Cardiac muscle cell (in vitro differentiated cells and primary cell): Measurements from ENCODE around the gene VWC2L. TPM values are rescaled to one million over a fixed set of nuclear protein-coding genes. Genes with fewer than 3 reads are reported as not detected.
A peak's percentile ranks its signal among the peaks of the same experiment; 100 is the strongest.

Experiments used
- DNase-seq, 2 donors: peaks; one replicate each; pipeline versions ENCODE4 v3.0.0 to v3.0.0-alpha.2; 2010 to 2017; ENCODE audit warnings: low read depth in 1 of 2, low spot score in 1 of 2
- H3K27ac ChIP-seq: fragments of 200-600 bp; sonication (generic); 2 replicates; pipeline ENCODE4 v1.5.1; 2016
- H3K27me3 ChIP-seq: fragments of 200-600 bp; sonication (generic); 2 replicates; pipeline ENCODE4 v1.6.0; 2016; ENCODE audit warnings: control low read depth
- H3K36me3 ChIP-seq: fragments of 200-600 bp; sonication (generic); 2 replicates; pipeline ENCODE4 v1.5.1; 2016; ENCODE audit warnings: control low read depth
- H3K4me1 ChIP-seq: fragments of 200-600 bp; sonication (generic); 2 replicates; pipeline ENCODE4 v1.8.1; 2017; ENCODE audit warnings: low read depth, mild to moderate bottlenecking, mixed run types
- H3K4me3 ChIP-seq: fragments of 200-600 bp; sonication (generic); 2 replicates; pipeline ENCODE4 v1.5.1; 2016; ENCODE audit warnings: mild to moderate bottlenecking
- H3K9me3 ChIP-seq: fragments of 200-600 bp; sonication (generic); 2 replicates; pipeline ENCODE4 v1.5.1; 2017; ENCODE audit warnings: low read depth, mild to moderate bottlenecking, control low read depth
- polyA plus RNA-seq: library from polyadenylated mRNA; unstranded; fragments of >200 nt; fragmentation: Nextera tagmentation; extraction: Ambion mirVana; gene quantifications from 2 replicates; pipeline ENCODE4 v1.2.1, GENCODE V29; 2016
- total RNA-seq: library from RNA; depleted of rRNA; stranded (reverse); fragments of >200 nt; gene quantifications from 2 replicates; pipeline ENCODE4 v1.2.3, GENCODE V29; 2016
- TF ChIP-seq, protein P1 (sequence below): IDR thresholded peaks from 2 replicates; pipeline ENCODE4 v1.5.1; 2012; ENCODE audit warnings: low read depth, mild to moderate bottlenecking, low read length

The VWC2L gene
- total and polyA plus RNA-seq, 2 experiments from 2014 or later, result 0.10 to 0.24 TPM

DNA sequence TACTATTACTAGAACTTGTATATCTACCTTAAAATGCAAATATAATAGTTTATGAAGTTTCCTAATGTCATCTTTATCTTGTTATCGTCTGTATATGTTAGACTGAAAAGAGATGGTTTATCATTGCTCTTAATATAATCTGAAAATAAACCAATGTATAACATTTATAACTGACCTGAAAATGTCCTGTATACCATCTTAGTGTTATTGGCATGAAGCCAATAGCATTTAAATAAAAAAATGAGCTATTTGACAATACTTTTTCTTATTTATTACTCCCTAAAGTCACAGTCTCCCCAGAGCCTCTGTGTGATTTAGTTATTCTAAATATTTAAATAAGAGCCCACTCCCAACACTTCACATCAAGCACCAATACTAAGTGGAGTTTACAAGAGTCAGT lies 1.8 kb downstream of the VWC2L start:
- TF ChIP-seq, protein P1, sequence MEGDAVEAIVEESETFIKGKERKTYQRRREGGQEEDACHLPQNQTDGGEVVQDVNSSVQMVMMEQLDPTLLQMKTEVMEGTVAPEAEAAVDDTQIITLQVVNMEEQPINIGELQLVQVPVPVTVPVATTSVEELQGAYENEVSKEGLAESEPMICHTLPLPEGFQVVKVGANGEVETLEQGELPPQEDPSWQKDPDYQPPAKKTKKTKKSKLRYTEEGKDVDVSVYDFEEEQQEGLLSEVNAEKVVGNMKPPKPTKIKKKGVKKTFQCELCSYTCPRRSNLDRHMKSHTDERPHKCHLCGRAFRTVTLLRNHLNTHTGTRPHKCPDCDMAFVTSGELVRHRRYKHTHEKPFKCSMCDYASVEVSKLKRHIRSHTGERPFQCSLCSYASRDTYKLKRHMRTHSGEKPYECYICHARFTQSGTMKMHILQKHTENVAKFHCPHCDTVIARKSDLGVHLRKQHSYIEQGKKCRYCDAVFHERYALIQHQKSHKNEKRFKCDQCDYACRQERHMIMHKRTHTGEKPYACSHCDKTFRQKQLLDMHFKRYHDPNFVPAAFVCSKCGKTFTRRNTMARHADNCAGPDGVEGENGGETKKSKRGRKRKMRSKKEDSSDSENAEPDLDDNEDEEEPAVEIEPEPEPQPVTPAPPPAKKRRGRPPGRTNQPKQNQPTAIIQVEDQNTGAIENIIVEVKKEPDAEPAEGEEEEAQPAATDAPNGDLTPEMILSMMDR, result no peak
- no peak overlapping the region for H3K4me3 ChIP-seq
- no peaks in the 10 kb centered on the region for H3K27me3 ChIP-seq
- no peak overlapping the region for H3K27ac ChIP-seq
- no peaks in the 10 kb centered on the region for H3K9me3 ChIP-seq
- H3K36me3 ChIP-seq, result no peaks in the 10 kb centered on the region
- H3K4me1 ChIP-seq, result no peaks in the 10 kb centered on the region
- DNase-seq, result no peak

DNA sequence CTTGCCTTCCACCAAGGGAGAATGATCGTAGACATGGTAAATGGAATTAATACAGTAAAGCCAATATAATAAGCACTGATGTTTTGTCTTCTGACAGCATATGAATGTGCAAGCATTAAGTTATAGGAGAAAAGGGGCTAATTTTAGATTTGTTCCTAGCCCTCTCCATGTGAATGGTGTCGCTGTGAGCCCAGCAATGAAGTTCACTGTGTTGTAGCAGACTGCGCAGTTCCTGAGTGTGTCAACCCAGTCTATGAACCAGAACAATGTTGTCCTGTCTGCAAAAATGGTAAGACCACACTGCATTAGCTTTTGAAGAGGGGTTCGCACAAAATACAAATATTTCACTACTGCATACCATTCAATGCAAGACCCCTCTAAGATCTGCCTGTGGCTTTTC lies 25.6 kb downstream of the VWC2L start:
- H3K27ac ChIP-seq, result no peak overlapping the region
- no peaks in the 10 kb centered on the region for H3K9me3 ChIP-seq
- no peaks in the 10 kb centered on the region for H3K27me3 ChIP-seq
- TF ChIP-seq, protein P1, result no peak
- no peak for DNase-seq
- no peak overlapping the region for H3K4me3 ChIP-seq
- no peaks in the 10 kb centered on the region for H3K36me3 ChIP-seq
- no peaks in the 10 kb centered on the region for H3K4me1 ChIP-seq

DNA sequence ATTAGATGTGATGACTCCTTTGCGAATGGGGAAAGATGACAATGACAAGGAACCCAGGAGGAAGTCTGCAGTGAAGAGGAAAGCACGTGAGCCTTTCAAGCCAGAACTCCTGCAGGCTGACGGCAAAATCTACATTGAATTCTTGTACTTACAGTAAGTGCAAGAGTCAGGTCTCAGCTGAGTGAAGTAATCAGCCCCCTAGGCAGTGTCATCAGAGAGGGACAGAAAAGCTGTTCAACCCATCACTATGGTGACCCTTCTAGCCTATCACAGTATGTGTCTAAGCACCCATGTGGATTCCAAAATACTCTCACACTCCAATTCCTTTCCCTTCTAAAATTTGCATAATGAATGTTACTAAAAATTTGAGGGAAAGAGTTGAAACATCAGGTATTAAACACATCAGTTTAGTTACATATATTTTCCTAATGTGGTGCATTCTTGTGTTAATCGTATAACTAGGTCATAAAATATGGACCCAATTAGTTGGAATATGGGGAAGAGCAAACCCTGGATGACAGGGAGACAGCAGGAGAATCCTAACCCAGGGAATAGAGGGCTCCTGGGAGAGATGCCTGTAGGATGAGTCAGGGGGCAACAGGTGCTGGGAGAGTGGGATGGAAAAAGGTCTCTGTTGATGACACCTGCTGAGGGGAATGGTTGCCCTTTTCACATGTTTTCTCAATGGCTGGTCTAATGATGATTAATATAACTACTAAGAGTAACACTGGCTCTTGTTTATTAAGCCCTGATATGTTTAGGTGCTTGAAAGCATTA lies 39.5 kb downstream of the VWC2L start:
- H3K9me3 ChIP-seq, result no peaks in the 10 kb centered on the region
- H3K36me3 ChIP-seq, result no peaks in the 10 kb centered on the region
- no peak for DNase-seq
- no peaks in the 10 kb centered on the region for H3K27me3 ChIP-seq
- TF ChIP-seq, protein P1, result no peak
- H3K27ac ChIP-seq, result no peak overlapping the region
- no peak overlapping the region for H3K4me3 ChIP-seq
- no peaks in the 10 kb centered on the region for H3K4me1 ChIP-seq

DNA sequence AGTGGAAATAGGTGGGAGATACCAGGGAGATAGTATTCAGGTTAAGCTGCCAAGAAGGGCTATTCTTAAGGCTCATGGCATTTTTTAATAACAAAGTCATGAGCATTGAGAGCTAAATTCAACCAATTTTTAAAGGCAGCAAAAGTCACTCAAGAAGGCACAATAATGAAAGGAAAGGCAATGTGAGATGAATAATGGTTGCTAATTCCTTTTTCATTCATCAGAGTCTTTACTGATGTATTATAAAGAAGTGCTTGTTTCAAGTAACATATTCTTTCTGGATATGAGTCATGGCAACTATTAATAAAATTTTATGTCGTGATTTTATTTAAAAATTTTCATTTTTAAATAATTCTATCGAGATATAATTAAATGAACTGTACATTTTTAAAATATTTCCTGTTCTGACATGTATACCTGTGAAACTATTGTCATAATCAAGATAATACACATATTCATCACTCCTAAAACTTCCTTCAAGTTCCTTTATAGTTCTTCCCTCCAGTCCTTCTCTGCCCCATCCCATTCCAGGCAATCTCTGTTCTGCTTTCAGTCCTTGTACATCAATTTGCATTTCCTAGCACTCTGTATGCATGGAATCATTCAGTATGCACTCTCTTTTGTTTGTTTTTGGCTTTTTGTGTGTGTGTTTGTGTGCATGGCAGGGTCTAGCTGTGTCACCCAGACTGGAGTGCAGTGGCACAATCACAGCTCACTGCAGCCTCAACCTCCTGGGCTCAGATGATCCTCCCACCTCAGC lies 40.8 kb downstream of the VWC2L start:
- Histone ChIP-seq H3K27ac (no peak overlapping the region), H3K4me3 (no peak overlapping the region), H3K4me1 (no peaks in the 10 kb centered on the region), H3K36me3 (no peaks in the 10 kb centered on the region), H3K9me3 (no peaks in the 10 kb centered on the region), H3K27me3 (no peaks in the 10 kb centered on the region)
- TF ChIP-seq, protein P1, result no peak
- no peak for DNase-seq

DNA sequence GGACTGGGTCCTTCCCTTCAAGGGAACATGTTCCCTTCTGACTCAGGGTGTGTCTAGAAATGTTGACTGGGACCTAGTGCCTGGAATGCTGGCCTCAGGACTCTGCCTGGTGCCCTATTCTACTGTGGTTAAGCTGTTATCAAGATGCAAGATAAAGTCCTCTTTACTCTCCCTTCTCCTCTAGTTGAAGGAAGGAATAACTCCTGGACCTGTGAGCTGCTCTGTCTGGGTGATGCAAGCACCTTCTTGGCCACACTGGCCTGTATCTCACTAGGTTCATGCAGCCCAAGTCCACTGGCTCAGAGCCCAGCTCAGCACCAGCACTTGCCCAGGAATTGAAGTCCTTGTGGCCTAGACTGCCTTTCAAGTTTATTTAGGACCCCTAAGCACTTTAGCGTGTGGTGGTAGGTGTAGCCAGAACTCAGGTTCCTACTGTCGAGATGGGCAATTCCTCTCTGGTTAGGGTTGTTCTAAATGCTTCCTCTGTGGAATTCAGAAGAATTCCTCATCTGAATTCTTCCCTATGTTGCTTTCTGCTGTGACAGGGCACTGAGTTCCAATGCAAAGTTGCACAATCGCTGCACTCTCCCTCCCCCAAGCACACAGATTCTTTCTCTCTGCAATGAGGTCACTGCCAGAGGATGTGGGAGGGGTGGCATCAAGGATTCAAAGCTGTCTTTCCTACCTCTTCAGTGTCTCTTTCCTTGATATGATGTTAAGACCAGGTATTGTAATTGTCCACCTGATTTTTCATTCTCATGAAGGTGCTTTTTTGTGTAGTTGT lies 54.7 kb downstream of the VWC2L start:
- TF ChIP-seq, protein P1, result no peak
- H3K27ac ChIP-seq, result no peak overlapping the region
- DNase-seq, result peak in 1 of 2 donors; percentile 35
- H3K4me3 ChIP-seq, result no peak overlapping the region
- H3K4me1 ChIP-seq, result no peaks in the 10 kb centered on the region
- no peaks in the 10 kb centered on the region for H3K36me3 ChIP-seq
- no peaks in the 10 kb centered on the region for H3K9me3 ChIP-seq
- no peaks in the 10 kb centered on the region for H3K27me3 ChIP-seq
